GM18508 (cell line): ENCODE measurements around the gene MVP.

Experiments
- ATAC-seq: cut with Tn5 transposase; IDR thresholded peaks from one replicate; pipeline ENCODE4 v1.9.1; 2021; ENCODE audit warnings: moderate number of reproducible peaks; ENCODE audit not compliant: insufficient read depth, unreplicated experiment

The MVP gene

GRCh38 chr16:29840240-29840639 lies 20.0 kb downstream of the MVP start:
- ATAC-seq = no peak

- no peak for ATAC-seq
Observed at GRCh38 chr16:29841631-29842030, 21.4 kb downstream of the MVP start.

- ATAC-seq = no peak
Observed at GRCh38 chr16:29842732-29843346, 22.6 kb downstream of the MVP start.

GRCh38 chr16:29843931-29844330 lies 23.7 kb downstream of the MVP start:
- ATAC-seq = no peak

GRCh38 chr16:29844575-29845331 lies 24.5 kb downstream of the MVP start:
- no peak for ATAC-seq

GRCh38 chr16:29845656-29846055 lies 25.4 kb downstream of the MVP start:
- ATAC-seq = no peak

GRCh38 chr16:29848420-29849297 lies 28.4 kb downstream of the MVP start:
- no peak for ATAC-seq

GRCh38 chr16:29849505-29849904 lies 29.2 kb downstream of the MVP start:
- ATAC-seq = no peak

- ATAC-seq = no peak
Observed at GRCh38 chr16:29850998-29851397, 30.7 kb downstream of the MVP start.

- ATAC-seq = no peak
Observed at GRCh38 chr16:29852654-29853053, 32.4 kb downstream of the MVP start.

- ATAC-seq = no peak
Observed at GRCh38 chr16:29854520-29855100, 34.3 kb downstream of the MVP start.

GRCh38 chr16:29857133-29857760 lies 37.0 kb downstream of the MVP start:
- ATAC-seq = no peak

GRCh38 chr16:29858149-29858849 lies 38.0 kb downstream of the MVP start:
- no peak for ATAC-seq

GRCh38 chr16:29858974-29859373 lies 38.7 kb downstream of the MVP start:
- ATAC-seq = no peak

- no peak for ATAC-seq
Observed at GRCh38 chr16:29860218-29860617, 40.0 kb downstream of the MVP start.

- ATAC-seq = no peak
Observed at GRCh38 chr16:29862383-29862883, 42.2 kb downstream of the MVP start.

- ATAC-seq = peak; percentile 77
Observed at GRCh38 chr16:29862884-29863668, 42.8 kb downstream of the MVP start, which contains the start of gene CDIPT. CDIPT (minus strand) TSS chr16:29863226; CDS start chr16:29862857, 369 bp downstream.

GRCh38 chr16:29863669-29863984 lies 43.4 kb downstream of the MVP start:
- ATAC-seq = no peak

GRCh38 chr16:29864205-29864604 lies 43.9 kb downstream of the MVP start:
- no peak for ATAC-seq
